MM.1S (cell line): ENCODE results near the gene BSDC1.
"Not testable (repeated sequence)": the region's sequence is repeated elsewhere in the genome, so short reads cannot be mapped to it uniquely, and the experiment has no call there.

Experiments
- DNase-seq: peaks from one replicate; pipeline ENCODE4 v3.0.0-alpha.2; 2015
- H2AFZ ChIP-seq: fragments of 300-600 bp; sonication (generic); 2 replicates; pipeline ENCODE4 v1.6.0; 2016; ENCODE audit warnings: antibody characterized with exemption, low read length
- H3F3A ChIP-seq: fragments of 300-600 bp; sonication (generic); 2 replicates; pipeline ENCODE4 v1.6.1; 2016; ENCODE audit warnings: mild to moderate bottlenecking, antibody characterized with exemption, low read length, moderate library complexity, mixed read lengths; ENCODE audit not compliant: insufficient read depth
- H3K27ac ChIP-seq: fragments of 300-600 bp; sonication (generic); 2 replicates; pipeline ENCODE4 v1.5.1; 2016; ENCODE audit warnings: mild to moderate bottlenecking, low read length
- H3K27me3 ChIP-seq: fragments of 300-600 bp; sonication (generic); replicated peaks from 2 replicates; pipeline ENCODE4 v1.6.0; 2016; ENCODE audit warnings: low read length; ENCODE audit not compliant: insufficient read depth
- H3K36me3 ChIP-seq: fragments of 300-600 bp; sonication (generic); replicated peaks from 2 replicates; pipeline ENCODE4 v1.6.1; 2016; ENCODE audit warnings: mild to moderate bottlenecking, low read length, mixed read lengths; ENCODE audit not compliant: insufficient read depth
- H3K4me1 ChIP-seq: fragments of 300-600 bp; sonication (generic); 2 replicates; pipeline ENCODE4 v1.6.1; 2016; ENCODE audit warnings: low read length, mixed read lengths
- H3K4me2 ChIP-seq: fragments of 300-600 bp; sonication (generic); 2 replicates; pipeline ENCODE4 v1.6.0; 2016; ENCODE audit warnings: low read depth, low read length
- H3K4me3 ChIP-seq: fragments of 300-600 bp; sonication (generic); 2 replicates; pipeline ENCODE4 v1.5.1; 2016; ENCODE audit warnings: low read length, mixed read lengths
- H3K79me2 ChIP-seq: fragments of 300-600 bp; sonication (generic); 2 replicates; pipeline ENCODE4 v1.6.1; 2016; ENCODE audit warnings: mixed run types, low read length, mixed read lengths
- H3K9ac ChIP-seq: fragments of 300-600 bp; sonication (generic); 2 replicates; pipeline ENCODE4 v1.6.1; 2016; ENCODE audit warnings: low read length, mixed read lengths
- H3K9me2 ChIP-seq: fragments of 300-600 bp; sonication (generic); replicated peaks from 2 replicates; pipeline ENCODE4 v1.6.1; 2016; ENCODE audit warnings: mild to moderate bottlenecking, low read length, mixed read lengths; ENCODE audit not compliant: insufficient read depth
- H3K9me3 ChIP-seq: fragments of 300-600 bp; sonication (generic); replicated peaks from 2 replicates; pipeline ENCODE4 v1.6.1; 2016; ENCODE audit warnings: mild to moderate bottlenecking, low read length, mixed read lengths; ENCODE audit not compliant: insufficient read depth
- H4K20me1 ChIP-seq: fragments of 300-600 bp; sonication (generic); 2 replicates; pipeline ENCODE4 v1.6.1; 2016; ENCODE audit warnings: mild to moderate bottlenecking, low read length, moderate library complexity, mixed read lengths; ENCODE audit not compliant: insufficient read depth
- CTCF ChIP-seq: fragments of 300-600 bp; sonication (generic); IDR thresholded peaks from 2 replicates; pipeline ENCODE4 v1.5.1; 2016; ENCODE audit warnings: antibody characterized with exemption, low read length, mixed read lengths
- EZH2 ChIP-seq: fragments of 300-600 bp; sonication (generic); optimal IDR thresholded peaks from 2 replicates; pipeline ENCODE3; 2017; ENCODE audit warnings: low read depth, mild to moderate bottlenecking, antibody characterized with exemption, low read length, mixed read lengths
- EZH2phosphoT487 ChIP-seq: fragments of 300-600 bp; sonication (generic); IDR thresholded peaks from 2 replicates; pipeline ENCODE4 v1.6.1; 2018; ENCODE audit warnings: antibody characterized with exemption, low read length

The BSDC1 gene

GRCh38 chr1:32357614-32358013 is 36.6 kb downstream of the BSDC1 start:
- H2AFZ ChIP-seq, result no peak overlapping the region
- TF ChIP-seq EZH2phosphoT487 (no peak), EZH2 (no peak), CTCF (no peak)
- DNase-seq, result no peak

GRCh38 chr1:32356478-32356877 is 37.8 kb downstream of the BSDC1 start:
- no peak overlapping the region for H3K9ac ChIP-seq
- H3K36me3 ChIP-seq, result no peaks in the 10 kb centered on the region
- no peaks in the 10 kb centered on the region for H3K79me2 ChIP-seq
- H3K4me1 ChIP-seq, result no peaks in the 10 kb centered on the region
- H3K9me2 ChIP-seq, result no peaks in the 10 kb centered on the region
- no peak for TF ChIP-seq CTCF
- no peak for TF ChIP-seq EZH2phosphoT487
- no peak for TF ChIP-seq EZH2
- H3K27ac ChIP-seq, result no peak overlapping the region
- H3K9me3 ChIP-seq, result no peaks in the 10 kb centered on the region
- H4K20me1 ChIP-seq, result no peaks in the 10 kb centered on the region
- no peak overlapping the region for H2AFZ ChIP-seq
- no peak for DNase-seq
- H3F3A ChIP-seq, result 0 out of 2 replicates have a peak, but pooled peaks cover 4% of the 10 kb centered on the region
- no peak overlapping the region for H3K4me2 ChIP-seq
- no peaks in the 10 kb centered on the region for H3K27me3 ChIP-seq
- no peak overlapping the region for H3K4me3 ChIP-seq

More at GRCh38 chr1:32357614-32358013, 36.6 kb downstream of the BSDC1 start:
- Histone ChIP-seq H3K4me3 (no peak overlapping the region), H3K27ac (no peak overlapping the region), H3K27me3 (no peaks in the 10 kb centered on the region), H3K4me1 (no peaks in the 10 kb centered on the region), H3F3A (no peaks in the 10 kb centered on the region), H3K9me2 (no peaks in the 10 kb centered on the region), H3K4me2 (no peak overlapping the region), H3K79me2 (no peaks in the 10 kb centered on the region), H3K36me3 (no peaks in the 10 kb centered on the region), H3K9me3 (no peaks in the 10 kb centered on the region), H4K20me1 (no peaks in the 10 kb centered on the region), H3K9ac (no peak overlapping the region)

GRCh38 chr1:32355778-32356177 is 38.5 kb downstream of the BSDC1 start:
- not testable (repeated sequence) for H3K27ac ChIP-seq, H3K36me3 ChIP-seq, H3F3A ChIP-seq, H3K4me1 ChIP-seq, H2AFZ ChIP-seq, H3K4me3 ChIP-seq, H3K9me2 ChIP-seq, H3K4me2 ChIP-seq, H3K27me3 ChIP-seq, H3K9me3 ChIP-seq, H3K9ac ChIP-seq, H4K20me1 ChIP-seq, DNase-seq, H3K79me2 ChIP-seq

GRCh38 chr1:32353886-32354570 is 40.2 kb downstream of the BSDC1 start:
- TF ChIP-seq CTCF (no peak), EZH2phosphoT487 (no peak), EZH2 (no peak)
- H3K79me2 ChIP-seq, result no peaks in the 10 kb centered on the region
- no peaks in the 10 kb centered on the region for H4K20me1 ChIP-seq
- H3K9me2 ChIP-seq, result no peaks in the 10 kb centered on the region
- DNase-seq, result no peak
- H3K36me3 ChIP-seq, result no peaks in the 10 kb centered on the region
- no peak overlapping the region for H3K27ac ChIP-seq
- H2AFZ ChIP-seq, result no peak overlapping the region
- no peak overlapping the region for H3K4me2 ChIP-seq
- H3K27me3 ChIP-seq, result no peaks in the 10 kb centered on the region
- no peak overlapping the region for H3K9ac ChIP-seq
- H3K4me3 ChIP-seq, result no peak overlapping the region
- H3F3A ChIP-seq, result peaks cover 11% of the 10 kb centered on the region; the same call in 1 of the 2 replicates
- H3K4me1 ChIP-seq, result peaks cover 6% of the 10 kb centered on the region
- H3K9me3 ChIP-seq, result no peaks in the 10 kb centered on the region
